COR-L47 (cell line): ENCODE data around the gene SULT1A3.
"Not testable (repeated sequence)": the region's sequence is repeated elsewhere in the genome, so short reads cannot be mapped to it uniquely, and the experiment has no call there.

ENCODE experiments used
- DNase-seq: peaks from one replicate; lab custom pipeline; 2025; lab: John Stamatoyannopoulos, UW

The SULT1A3 gene

DNA sequence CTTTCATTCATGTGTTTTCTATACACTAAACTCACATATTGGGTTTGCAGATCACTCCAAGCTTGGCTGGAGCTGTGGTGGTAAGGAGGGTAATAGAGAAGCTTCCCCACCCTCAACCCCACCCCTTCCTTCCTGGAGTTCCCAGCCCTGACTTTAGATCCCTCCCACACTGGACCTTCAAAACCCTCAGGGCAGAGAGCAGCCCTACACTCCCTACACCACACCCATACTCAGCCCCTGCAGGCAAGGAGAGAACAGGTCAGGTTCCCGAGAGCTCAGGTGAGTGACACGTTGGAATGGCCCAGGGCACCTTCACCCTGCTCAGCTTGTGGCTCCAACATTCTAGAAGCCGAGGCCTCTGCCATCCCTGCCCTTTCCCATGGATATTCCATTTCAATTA is at the start of gene SULT1A3:
Gene SULT1A3 (plus strand): TSS at position 207 of the 400 bp plus-strand sequence. CDS start 1,474 bp downstream, outside the sequence.
- not testable (repeated sequence) for DNase-seq

GRCh38 chr16:30151091-30151490 is 48.0 kb upstream of the SULT1A3 start:
- no peak for DNase-seq

DNA sequence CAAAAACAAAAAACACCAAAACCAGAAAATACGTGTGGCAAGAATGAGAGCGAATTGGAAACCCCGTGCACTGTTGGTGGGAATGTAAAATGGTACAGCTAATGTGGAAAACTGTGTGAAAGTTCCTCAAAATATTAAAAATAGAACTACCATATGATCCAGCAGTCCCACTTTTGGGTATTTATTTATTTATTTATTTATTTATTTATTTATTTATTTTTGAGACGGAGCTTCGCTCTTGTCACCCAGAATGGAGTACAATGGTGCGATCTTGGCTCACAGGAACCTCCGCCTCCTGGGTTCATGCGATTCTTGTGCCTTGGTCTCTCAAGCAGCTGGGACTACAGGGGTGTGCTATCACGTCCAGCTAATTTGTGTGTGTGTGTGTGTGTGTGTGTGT is 46.5 kb upstream of the SULT1A3 start:
- DNase-seq = no peak

DNA sequence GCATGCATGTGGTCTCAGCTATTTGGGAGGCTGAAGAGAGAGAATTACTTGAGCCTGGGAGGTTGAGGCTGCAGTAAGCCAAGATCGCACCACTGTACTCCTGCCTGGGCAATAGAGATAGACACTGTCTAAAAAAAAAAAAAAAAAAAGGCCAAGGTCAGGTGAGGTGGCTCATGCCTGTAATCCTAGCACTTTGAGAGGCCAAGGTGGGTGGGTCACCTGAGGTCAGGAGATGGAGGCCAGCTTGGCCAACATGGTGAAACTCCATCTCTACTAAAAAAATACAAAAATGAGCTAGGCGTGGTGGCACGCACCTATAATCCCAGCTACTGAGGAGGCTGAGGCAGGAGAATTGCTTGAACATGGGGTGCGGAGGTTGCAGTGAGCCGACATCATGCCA is 43.9 kb upstream of the SULT1A3 start:
- no peak for DNase-seq

GRCh38 chr16:30157214-30157613 is 41.8 kb upstream of the SULT1A3 start:
- DNase-seq = no peak

GRCh38 chr16:30163538-30163937 is 35.5 kb upstream of the SULT1A3 start:
- no peak for DNase-seq

DNA sequence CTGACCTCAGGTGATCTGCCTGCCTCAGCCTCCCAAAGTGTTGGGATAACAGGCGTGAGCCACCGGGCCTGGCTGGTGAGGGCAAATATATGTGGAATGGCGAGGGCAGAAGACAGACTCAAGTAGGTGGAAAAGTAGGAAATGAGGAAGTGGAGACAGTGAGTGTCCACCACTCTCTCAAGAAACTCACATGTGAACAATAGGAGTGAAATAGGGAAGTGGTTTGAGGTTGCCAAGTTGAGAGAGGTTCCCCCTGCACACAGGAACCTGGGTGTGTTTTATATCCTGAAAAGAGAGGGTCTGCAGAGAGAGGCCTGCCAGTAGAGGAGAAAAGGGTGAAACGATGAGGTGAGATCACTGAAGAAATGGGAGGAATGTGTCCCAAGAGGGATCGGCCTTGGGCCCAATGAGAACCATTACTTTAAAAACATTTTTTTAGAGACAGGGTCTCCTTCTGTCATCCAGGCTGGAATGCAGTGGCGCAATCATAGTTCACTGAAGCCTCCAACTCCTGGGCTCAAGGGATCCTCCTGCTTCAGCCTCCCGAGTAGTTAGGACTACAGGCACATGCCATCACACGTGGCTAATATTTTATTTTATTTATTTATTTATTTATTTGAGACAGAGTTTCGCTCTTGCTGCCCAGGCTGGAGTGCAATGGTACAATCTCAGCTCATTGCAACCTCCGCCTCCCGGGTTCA is 32.7 kb upstream of the SULT1A3 start:
- no peak for DNase-seq

DNA sequence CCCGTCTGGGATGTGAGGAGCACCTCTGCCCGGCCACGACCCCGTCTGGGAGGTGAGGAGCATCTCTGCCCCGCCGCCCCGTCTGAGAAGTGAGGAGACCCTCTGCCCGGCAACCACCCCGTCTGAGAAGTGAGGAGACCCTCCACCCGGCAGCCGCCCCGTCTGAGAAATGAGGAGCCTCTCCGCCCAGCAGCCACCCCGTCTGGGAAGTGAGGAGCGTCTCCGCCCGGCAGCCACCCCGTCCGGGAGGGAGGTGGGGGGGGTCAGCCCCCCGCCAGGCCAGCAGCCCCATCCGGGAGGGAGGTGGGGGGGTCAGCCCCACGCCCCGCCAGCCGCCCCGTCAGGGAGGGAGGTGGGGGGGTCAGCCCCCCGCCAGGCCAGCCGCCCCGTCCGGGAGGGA is 30.3 kb upstream of the SULT1A3 start:
- not testable (repeated sequence) for DNase-seq

DNA sequence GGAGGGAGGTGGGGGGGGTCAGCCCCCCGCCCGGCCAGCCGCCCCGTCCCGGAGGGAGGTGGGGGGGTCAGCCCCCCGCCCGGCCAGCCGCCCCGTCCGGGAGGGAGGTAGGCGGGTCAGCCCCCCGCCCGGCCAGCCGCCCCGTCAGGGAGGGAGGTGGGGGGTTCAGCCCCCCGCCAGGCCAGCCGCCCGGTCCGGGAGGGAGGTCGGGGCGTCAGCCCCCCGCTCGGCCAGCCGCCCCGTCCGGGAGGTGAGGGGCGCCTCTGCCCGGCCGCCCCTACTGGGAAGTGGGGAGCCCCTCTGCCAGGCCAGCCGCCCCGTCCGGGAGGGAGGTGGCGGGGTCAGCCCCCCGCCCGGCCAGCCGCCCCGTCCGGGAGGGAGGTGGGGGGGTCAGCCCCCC is 29.6 kb upstream of the SULT1A3 start:
- DNase-seq = not testable (repeated sequence)

DNA sequence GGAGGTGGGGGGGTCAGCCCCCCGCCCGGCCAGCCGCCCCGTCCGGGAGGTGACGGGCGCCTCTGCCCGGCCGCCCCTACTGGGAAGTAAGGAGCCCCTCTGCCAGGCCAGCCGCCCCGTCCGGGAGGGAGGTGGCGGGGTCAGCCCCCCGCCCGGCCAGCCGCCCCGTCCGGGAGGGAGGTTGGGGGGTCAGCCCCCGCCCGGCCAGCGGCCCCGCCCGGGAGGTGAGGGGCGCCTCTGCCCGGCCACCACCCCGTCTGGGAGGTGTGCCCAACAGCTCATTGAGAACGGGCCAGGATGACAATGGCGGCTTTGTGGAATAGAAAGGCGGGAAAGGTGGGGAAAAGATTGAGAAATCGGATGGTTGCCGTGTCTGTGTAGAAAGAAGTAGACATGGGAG is 28.9 kb upstream of the SULT1A3 start:
- not testable (repeated sequence) for DNase-seq

DNA sequence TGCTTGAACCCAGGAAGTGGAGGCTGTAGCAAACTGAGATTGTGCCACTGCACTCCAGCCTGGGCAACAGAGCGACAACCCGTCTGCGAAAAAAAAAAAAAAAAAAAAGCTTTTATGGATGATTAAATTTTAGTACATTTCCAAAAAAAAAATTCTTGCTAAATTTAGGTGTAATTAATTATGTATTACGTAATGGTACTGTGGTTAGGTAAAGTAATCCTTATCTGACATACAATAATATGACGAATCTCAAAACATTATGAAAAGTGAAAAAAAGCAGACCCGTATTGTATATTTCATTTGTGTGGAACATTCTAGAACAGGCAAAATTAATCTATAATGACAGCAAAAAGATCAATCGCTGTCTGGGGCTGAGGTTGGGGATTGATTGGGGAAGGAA is 26.0 kb upstream of the SULT1A3 start:
- DNase-seq = no peak

- DNase-seq = not testable (repeated sequence)
Observed at GRCh38 chr16:30176876-30177275, 22.2 kb upstream of the SULT1A3 start.

DNA sequence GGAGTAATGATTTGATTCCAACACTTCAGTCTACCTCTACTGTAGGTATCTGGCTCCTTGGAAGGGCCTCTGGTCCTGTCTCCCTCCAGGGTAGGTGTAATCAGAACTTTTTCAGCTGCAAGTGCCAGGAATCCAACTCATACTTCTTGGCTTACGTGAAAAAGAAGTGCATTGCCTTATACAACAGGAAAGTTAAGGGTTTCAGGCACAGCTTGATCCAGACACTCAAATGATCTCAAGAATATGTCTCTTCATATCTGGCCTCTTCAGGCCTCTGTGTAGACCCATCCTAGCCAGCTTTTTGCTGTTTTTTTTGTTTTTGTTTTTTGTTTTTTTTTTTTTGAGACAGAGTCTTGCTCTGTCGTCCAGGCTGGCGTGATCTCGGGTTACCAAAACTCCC is 19.9 kb upstream of the SULT1A3 start:
- DNase-seq = no peak

DNA sequence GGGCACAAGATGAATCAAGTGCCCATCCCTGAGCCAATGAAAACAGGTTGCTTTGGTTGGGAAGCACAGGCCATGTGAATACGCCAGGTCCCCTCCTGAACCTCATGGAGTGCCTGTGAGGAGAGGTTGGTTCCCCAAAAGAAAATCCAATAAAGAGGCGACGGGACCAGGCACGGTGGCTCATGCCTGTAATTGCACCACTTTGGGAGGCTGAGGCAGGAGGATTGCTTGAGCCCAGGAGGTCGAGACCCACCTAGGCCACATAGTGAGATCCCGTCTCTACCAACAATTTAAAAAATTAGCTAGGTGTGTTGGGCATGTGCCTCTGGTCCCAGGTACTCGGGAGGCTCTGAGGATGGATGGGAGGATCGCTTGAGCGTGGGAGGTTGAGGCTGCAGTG is 19.1 kb upstream of the SULT1A3 start:
- no peak for DNase-seq

- no peak for DNase-seq
Observed at GRCh38 chr16:30180741-30181140, 18.3 kb upstream of the SULT1A3 start.

- peak; percentile 59 for DNase-seq
Observed at GRCh38 chr16:30183233-30184095, 15.6 kb upstream of the SULT1A3 start, which contains the start of gene CORO1A. Gene CORO1A (plus strand): TSS chr16:30183602. CDS start chr16:30185210, 1,608 bp downstream.

DNA sequence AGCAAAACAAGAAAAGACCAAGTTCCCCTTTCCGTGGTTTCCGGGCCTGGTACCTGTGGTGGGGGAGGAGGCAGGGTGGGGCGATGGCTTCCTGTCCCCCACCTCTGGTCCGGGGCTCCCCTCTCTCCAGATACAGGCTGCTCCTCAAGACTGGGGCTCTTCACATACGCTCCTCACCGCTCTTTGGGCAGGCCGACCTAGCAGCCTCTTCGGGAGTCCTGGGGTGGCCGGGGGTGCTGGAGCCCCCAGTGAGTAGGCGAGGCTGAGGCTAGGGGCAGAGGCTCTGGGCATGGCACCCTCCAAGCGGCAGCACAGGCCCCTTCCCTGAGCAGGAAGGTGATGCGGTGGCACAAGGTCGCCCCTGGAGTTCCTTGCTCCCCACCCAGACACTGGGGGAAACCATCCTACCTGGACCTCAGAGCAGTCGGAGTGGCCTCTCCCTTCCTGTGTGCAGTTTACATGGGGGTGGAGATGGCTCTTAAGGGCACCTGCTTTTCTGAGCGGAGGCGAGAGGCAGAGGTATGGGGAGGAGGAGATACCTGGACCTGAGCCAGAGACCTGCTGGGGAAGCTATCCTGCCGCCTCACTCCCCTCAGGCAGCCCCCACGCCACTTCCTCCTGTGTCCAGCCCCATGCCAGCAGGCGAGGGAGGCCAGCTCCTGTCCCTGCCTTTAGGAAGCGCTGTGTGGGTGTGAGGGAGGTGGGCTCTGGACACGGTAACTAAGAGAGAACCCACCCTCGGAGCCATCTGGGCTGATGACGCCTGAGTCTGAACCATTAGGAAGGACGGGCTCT is 14.8 kb upstream of the SULT1A3 start:
- DNase-seq = peak; percentile 85

DNA sequence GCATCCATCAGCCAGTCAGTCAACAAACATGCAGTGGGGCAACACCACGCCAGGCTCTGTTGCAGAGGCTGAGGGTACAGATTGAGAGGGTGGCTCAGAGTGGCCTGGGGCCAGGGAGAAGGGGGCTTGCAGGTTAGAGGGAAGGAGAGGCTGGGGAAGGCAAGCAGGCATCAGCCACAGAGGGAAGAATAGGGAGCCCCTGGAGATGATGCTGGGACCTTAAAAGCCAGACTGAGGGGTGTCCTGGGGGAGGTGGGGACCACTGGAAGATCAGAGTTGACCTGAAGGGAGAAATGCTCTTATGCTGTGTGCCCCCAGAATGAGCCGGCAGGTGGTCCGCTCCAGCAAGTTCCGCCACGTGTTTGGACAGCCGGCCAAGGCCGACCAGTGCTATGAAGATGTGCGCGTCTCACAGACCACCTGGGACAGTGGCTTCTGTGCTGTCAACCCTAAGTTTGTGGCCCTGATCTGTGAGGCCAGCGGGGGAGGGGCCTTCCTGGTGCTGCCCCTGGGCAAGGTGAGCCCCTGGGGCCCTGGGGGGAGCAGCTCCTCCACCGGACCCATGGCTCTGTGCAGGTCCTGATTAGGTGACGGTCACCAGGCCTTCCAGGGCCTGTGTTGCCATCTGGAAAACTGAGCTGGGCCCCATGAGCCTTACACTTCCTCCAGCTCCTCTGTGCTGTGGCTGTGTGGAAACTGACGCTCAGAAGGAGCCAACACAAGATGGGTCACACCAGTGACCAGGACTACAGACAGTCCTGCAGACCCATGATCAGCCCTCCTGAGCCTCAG is 14.0 kb upstream of the SULT1A3 start:
- no peak for DNase-seq

DNA sequence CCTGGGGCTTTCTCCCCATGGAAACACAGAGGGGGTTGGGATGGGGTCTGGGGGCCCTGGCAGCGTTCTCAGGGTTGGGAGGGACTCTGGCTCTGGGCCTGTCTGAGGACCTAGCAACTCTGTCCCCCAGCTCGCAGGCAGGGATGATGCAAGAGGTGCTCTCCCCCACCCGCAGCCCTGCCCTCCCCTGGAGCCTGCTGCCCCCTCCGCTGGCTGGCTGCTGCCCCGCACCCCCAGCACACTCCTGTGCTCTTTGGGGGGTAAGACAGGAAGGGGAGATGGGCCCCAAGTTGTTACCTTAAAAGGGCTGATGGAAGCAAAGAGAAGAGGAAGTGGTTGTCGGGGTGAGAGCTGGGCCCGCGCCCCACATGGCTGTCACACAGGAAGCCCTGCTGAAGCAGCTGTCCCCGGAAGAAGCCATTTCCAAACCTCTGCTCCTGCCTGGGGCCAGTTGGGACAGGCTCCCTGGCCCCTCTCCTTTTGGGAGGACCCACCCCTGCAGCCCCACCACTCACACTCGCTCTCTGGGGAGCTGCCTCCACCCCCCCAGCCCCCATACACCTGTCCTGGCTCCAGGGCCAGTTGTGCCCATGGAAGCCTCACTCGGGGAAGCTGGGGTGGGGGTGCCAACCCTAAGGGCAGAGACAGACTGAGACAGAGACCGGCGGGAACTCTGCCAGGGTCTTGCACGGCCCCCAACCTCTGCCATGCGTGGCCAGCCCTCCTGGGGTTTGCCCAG is 13.2 kb upstream of the SULT1A3 start:
- no peak for DNase-seq

- no peak for DNase-seq
Observed at GRCh38 chr16:30186444-30186781, 12.6 kb upstream of the SULT1A3 start.
